Smooth muscle cell (in vitro differentiated cells): ENCODE measurements around the gene SERPINH1. TPM values are rescaled to one million over a fixed set of nuclear protein-coding genes. Genes with fewer than 3 reads are reported as not detected.

Experiments
- DNase-seq: peaks from one replicate; lab custom pipeline; 2025; ENCODE audit not compliant: unreplicated experiment; lab: John Stamatoyannopoulos, UW
- H2AFZ ChIP-seq: fragments of 200-600 bp; sonication (generic); 2 replicates; pipeline ENCODE4 v1.6.0; 2016; ENCODE audit warnings: antibody characterized with exemption, low read depth, mild to moderate bottlenecking
- H3F3A ChIP-seq: fragments of 200-600 bp; sonication (generic); 2 replicates; pipeline ENCODE4 v1.6.0; 2017; ENCODE audit warnings: antibody characterized with exemption, low read depth
- H3K27ac ChIP-seq: fragments of 200-600 bp; sonication (generic); 2 replicates; pipeline ENCODE4 v1.5.1; 2016; ENCODE audit warnings: low read depth, mild to moderate bottlenecking
- H3K27me3 ChIP-seq: fragments of 200-600 bp; sonication (generic); 2 replicates; pipeline ENCODE4 v1.6.1; 2016; ENCODE audit warnings: low read depth, mild to moderate bottlenecking
- H3K36me3 ChIP-seq: fragments of 200-600 bp; sonication (generic); 2 replicates; pipeline ENCODE4 v1.5.1; 2016; ENCODE audit warnings: low read depth
- H3K4me1 ChIP-seq: fragments of 200-600 bp; sonication (generic); 2 replicates; pipeline ENCODE4 v1.5.1; 2016; ENCODE audit warnings: low read depth
- H3K4me2 ChIP-seq: fragments of 200-600 bp; sonication (generic); 2 replicates; pipeline ENCODE4 v1.6.0; 2016; ENCODE audit warnings: mild to moderate bottlenecking
- H3K4me3 ChIP-seq: fragments of 200-600 bp; sonication (generic); 2 replicates; pipeline ENCODE4 v1.5.1; 2016; ENCODE audit warnings: mild to moderate bottlenecking
- H3K79me2 ChIP-seq: fragments of 200-600 bp; sonication (generic); 2 replicates; pipeline ENCODE4 v1.6.0; 2016; ENCODE audit warnings: low read depth, mild to moderate bottlenecking
- H3K9ac ChIP-seq: fragments of 200-600 bp; sonication (generic); 2 replicates; pipeline ENCODE4 v1.6.0; 2016; ENCODE audit warnings: low read depth
- H3K9me3 ChIP-seq: fragments of 200-600 bp; sonication (generic); replicated peaks from 2 replicates; pipeline ENCODE4 v1.5.1; 2016; ENCODE audit warnings: low read depth
- H4K20me1 ChIP-seq: fragments of 200-600 bp; sonication (generic); 2 replicates; pipeline ENCODE4 v1.6.0; 2016; ENCODE audit warnings: low read depth
- WGBS: methylation state at CpG from one replicate; pipeline ENCODE4 v1.1.7; 2016; ENCODE audit warnings: low lambda C conversion rate; 5-methylcytosine and 5-hydroxymethylcytosine counted together
- polyA plus RNA-seq: library from polyadenylated mRNA; unstranded; fragments of >200 nt; fragmentation: Nextera tagmentation; extraction: Ambion mirVana; gene quantifications from 2 replicates; pipeline ENCODE4 v1.2.1, GENCODE V29; 2016
- total RNA-seq: library from RNA; depleted of rRNA; stranded (reverse); fragments of >200 nt; gene quantifications from 2 replicates; pipeline ENCODE4 v1.2.3, GENCODE V29; 2014
- TF ChIP-seq, protein P1 (sequence below): fragments of 200-600 bp; sonication (generic); IDR thresholded peaks from 2 replicates; pipeline ENCODE4 v1.5.1; 2017; ENCODE audit warnings: borderline replicate concordance, mild to moderate bottlenecking, antibody characterized with exemption; ENCODE audit not compliant: insufficient read depth, poor library complexity, severe bottlenecking

Gene SERPINH1
- total and polyA plus RNA-seq, 2 experiments from 2014 or later: 1,493 to 2,653 TPM

GRCh38 chr11:75554258-75555022 is 7.6 kb upstream of the SERPINH1 start:
- peaks cover 9% of the 10 kb centered on the region for H3K79me2 ChIP-seq
- H3F3A ChIP-seq: peaks cover 26% of the 10 kb centered on the region
- H3K9me3 ChIP-seq: no peaks in the 10 kb centered on the region
- TF ChIP-seq, protein P1, sequence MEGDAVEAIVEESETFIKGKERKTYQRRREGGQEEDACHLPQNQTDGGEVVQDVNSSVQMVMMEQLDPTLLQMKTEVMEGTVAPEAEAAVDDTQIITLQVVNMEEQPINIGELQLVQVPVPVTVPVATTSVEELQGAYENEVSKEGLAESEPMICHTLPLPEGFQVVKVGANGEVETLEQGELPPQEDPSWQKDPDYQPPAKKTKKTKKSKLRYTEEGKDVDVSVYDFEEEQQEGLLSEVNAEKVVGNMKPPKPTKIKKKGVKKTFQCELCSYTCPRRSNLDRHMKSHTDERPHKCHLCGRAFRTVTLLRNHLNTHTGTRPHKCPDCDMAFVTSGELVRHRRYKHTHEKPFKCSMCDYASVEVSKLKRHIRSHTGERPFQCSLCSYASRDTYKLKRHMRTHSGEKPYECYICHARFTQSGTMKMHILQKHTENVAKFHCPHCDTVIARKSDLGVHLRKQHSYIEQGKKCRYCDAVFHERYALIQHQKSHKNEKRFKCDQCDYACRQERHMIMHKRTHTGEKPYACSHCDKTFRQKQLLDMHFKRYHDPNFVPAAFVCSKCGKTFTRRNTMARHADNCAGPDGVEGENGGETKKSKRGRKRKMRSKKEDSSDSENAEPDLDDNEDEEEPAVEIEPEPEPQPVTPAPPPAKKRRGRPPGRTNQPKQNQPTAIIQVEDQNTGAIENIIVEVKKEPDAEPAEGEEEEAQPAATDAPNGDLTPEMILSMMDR: no peak
- H3K4me2 ChIP-seq: peak overlapping the region; percentile 37
- peaks cover 29% of the 10 kb centered on the region for H3K4me1 ChIP-seq
- DNase-seq: peak; percentile 98
- no peaks in the 10 kb centered on the region for H3K36me3 ChIP-seq
- H4K20me1 ChIP-seq: no peaks in the 10 kb centered on the region
- 38% methylated on average over 21 of the region's 21 CpGs for WGBS
- H3K4me3 ChIP-seq: no peak overlapping the region
- H3K9ac ChIP-seq: peak overlapping the region; percentile 70
- H2AFZ ChIP-seq: no peak overlapping the region
- peak overlapping the region; percentile 99 for H3K27ac ChIP-seq
- H3K27me3 ChIP-seq: no peaks in the 10 kb centered on the region

DNA sequence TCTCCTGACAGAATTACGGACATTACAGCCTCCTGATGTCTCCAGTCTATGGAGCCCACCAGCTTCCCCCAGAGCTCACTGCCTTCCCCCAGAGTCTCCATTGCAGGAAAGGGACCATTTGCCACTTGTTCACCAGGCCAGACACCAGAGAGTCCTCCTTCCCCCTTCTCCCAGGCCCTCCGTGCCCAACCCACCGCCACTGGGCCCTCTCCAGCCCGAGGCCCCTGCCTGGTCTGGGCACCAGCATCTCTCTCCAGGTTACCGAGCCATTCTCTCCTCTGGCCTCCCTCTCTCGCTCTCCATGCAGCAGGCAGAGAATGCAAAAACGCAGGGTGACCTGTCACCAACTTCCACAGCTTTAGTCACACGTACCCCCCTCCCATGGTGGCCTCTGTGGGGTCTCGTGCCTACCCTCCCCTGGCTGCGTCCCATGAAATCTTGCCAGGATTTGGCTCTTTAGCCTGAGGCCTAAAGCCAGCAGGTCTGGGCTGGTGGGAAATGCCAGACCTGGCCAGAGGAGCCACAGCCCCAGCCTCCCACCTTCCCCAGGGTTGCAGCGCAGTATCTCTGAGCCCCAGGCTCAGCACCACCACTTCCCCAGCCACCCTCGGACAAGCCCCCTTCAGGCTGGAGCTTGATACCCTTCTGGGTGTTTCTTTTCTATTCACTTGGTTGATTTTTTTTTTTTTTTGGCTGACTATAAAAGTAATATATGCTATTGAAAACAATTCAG is 6.8 kb upstream of the SERPINH1 start:
- H3K9me3 ChIP-seq: no peaks in the 10 kb centered on the region
- peak overlapping the region; percentile 99 for H3K27ac ChIP-seq
- H3K4me1 ChIP-seq: peaks cover 33% of the 10 kb centered on the region
- no peaks in the 10 kb centered on the region for H4K20me1 ChIP-seq
- H3K36me3 ChIP-seq: no peaks in the 10 kb centered on the region
- WGBS: 92% methylated on average over 12 of the region's 12 CpGs
- peak overlapping the region; percentile 70 for H3K9ac ChIP-seq
- H2AFZ ChIP-seq: no peak overlapping the region
- no peak overlapping the region for H3K4me3 ChIP-seq
- TF ChIP-seq, protein P1: no peak
- H3K27me3 ChIP-seq: no peaks in the 10 kb centered on the region
- H3K79me2 ChIP-seq: peaks cover 9% of the 10 kb centered on the region
- H3K4me2 ChIP-seq: peak overlapping the region; percentile 37
- peaks cover 32% of the 10 kb centered on the region for H3F3A ChIP-seq
- DNase-seq: no peak

DNA sequence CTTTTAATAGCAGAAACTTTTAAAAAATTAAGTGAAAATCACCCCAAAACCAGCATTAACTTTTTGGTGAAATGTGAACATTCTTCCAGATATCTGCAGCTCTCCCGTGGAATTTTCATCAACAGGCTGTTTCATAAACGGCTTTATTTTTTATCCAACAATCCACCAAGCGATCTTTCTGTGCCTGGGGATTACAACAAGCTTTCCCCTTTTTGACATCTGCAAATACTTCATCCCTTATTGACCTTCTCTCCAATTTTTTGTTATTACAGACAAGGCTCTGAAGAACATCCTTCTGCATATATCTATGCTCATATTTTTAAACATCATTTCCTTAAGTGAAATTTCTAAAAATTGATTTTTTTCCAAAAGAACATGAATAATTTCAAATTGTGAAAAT is 5.8 kb upstream of the SERPINH1 start:
- H3F3A ChIP-seq: peaks cover 36% of the 10 kb centered on the region
- TF ChIP-seq, protein P1: no peak
- H3K9me3 ChIP-seq: no peaks in the 10 kb centered on the region
- no peaks in the 10 kb centered on the region for H4K20me1 ChIP-seq
- H2AFZ ChIP-seq: no peak overlapping the region
- 69% methylated on average over 3 of the region's 3 CpGs for WGBS
- no peak overlapping the region for H3K9ac ChIP-seq
- H3K4me1 ChIP-seq: peaks cover 37% of the 10 kb centered on the region
- peak overlapping the region; percentile 99 for H3K27ac ChIP-seq
- no peak overlapping the region for H3K4me3 ChIP-seq
- DNase-seq: no peak
- no peak overlapping the region for H3K4me2 ChIP-seq
- H3K27me3 ChIP-seq: no peaks in the 10 kb centered on the region
- H3K36me3 ChIP-seq: no peaks in the 10 kb centered on the region
- peaks cover 9% of the 10 kb centered on the region for H3K79me2 ChIP-seq
